KG1 (cell line): Measurements from ENCODE around the gene CDK17.

ENCODE experiments used
- DNase-seq: peaks from one replicate; lab custom pipeline; 2025; lab: John Stamatoyannopoulos, UW

CDK17 gene

GRCh38 chr12:96261557-96261956 lies 138.7 kb downstream of the CDK17 start:
- DNase-seq: no peak

- no peak for DNase-seq
Observed at GRCh38 chr12:96260644-96261043, 139.6 kb downstream of the CDK17 start.

GRCh38 chr12:96260231-96260630 lies 140.0 kb downstream of the CDK17 start:
- no peak for DNase-seq

GRCh38 chr12:96258104-96258961 lies 141.9 kb downstream of the CDK17 start:
- no peak for DNase-seq

- no peak for DNase-seq
Observed at GRCh38 chr12:96257550-96258103, 142.6 kb downstream of the CDK17 start.

- DNase-seq: no peak
Observed at GRCh38 chr12:96256672-96257361, 143.4 kb downstream of the CDK17 start.

GRCh38 chr12:96255077-96255476 lies 145.2 kb downstream of the CDK17 start:
- DNase-seq: no peak

GRCh38 chr12:96250119-96250685 lies 150.0 kb downstream of the CDK17 start:
- no peak for DNase-seq

GRCh38 chr12:96249196-96250118 lies 150.8 kb downstream of the CDK17 start:
- no peak for DNase-seq

GRCh38 chr12:96248136-96248931 lies 151.9 kb downstream of the CDK17 start:
- no peak for DNase-seq

- no peak for DNase-seq
Observed at GRCh38 chr12:96247563-96247962, 152.7 kb downstream of the CDK17 start.

- no peak for DNase-seq
Observed at GRCh38 chr12:96246926-96247505, 153.2 kb downstream of the CDK17 start.

- DNase-seq: no peak
Observed at GRCh38 chr12:96244826-96245225, 155.4 kb downstream of the CDK17 start.

GRCh38 chr12:96242597-96242996 lies 157.6 kb downstream of the CDK17 start:
- DNase-seq: no peak

GRCh38 chr12:96241846-96242256 lies 158.4 kb downstream of the CDK17 start:
- no peak for DNase-seq

GRCh38 chr12:96241431-96241830 lies 158.8 kb downstream of the CDK17 start:
- DNase-seq: no peak

GRCh38 chr12:96240656-96241055 lies 159.6 kb downstream of the CDK17 start:
- DNase-seq: no peak

GRCh38 chr12:96239711-96240635 lies 160.3 kb downstream of the CDK17 start:
- DNase-seq: no peak

- DNase-seq: no peak
Observed at GRCh38 chr12:96238336-96239047, 161.7 kb downstream of the CDK17 start.
